ENCODE data around the gene BCAS1.

DNA sequence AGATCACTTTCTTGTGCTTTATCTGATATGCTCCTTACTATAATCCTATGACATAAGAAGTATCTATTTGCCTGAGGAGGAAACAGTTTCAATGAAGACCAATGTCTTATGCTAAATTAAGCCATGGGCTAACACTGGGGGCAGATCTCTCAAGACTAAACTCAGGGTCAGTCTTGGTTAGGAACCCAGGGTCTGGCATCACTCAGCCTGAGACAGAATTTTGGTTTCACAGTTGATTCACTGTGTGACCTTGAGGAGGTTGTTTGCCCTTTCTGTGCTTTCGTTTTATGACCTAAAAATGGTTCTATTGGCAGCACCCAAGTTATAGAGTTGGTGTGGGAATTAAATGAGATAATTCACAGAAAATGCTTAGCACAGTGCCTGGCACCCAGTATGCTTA, 4.9 kb upstream of the BCAS1 start:
- TF ChIP-seq, protein P1, sequence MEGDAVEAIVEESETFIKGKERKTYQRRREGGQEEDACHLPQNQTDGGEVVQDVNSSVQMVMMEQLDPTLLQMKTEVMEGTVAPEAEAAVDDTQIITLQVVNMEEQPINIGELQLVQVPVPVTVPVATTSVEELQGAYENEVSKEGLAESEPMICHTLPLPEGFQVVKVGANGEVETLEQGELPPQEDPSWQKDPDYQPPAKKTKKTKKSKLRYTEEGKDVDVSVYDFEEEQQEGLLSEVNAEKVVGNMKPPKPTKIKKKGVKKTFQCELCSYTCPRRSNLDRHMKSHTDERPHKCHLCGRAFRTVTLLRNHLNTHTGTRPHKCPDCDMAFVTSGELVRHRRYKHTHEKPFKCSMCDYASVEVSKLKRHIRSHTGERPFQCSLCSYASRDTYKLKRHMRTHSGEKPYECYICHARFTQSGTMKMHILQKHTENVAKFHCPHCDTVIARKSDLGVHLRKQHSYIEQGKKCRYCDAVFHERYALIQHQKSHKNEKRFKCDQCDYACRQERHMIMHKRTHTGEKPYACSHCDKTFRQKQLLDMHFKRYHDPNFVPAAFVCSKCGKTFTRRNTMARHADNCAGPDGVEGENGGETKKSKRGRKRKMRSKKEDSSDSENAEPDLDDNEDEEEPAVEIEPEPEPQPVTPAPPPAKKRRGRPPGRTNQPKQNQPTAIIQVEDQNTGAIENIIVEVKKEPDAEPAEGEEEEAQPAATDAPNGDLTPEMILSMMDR (conservative IDR thresholded peaks at IDR 0.05): no peak
- TF ChIP-seq EZH2 (IDR thresholded peaks at IDR 0.05; ENCODE audit: low read depth): no peak
